ENCODE data around the gene GPATCH8. TPM values are rescaled to one million over a fixed set of nuclear protein-coding genes. Genes with fewer than 3 reads are reported as not detected.

GPATCH8 gene
- polyA plus RNA-seq, 4 donors, result 38.3 to 64.9 (median 50.1) TPM

DNA sequence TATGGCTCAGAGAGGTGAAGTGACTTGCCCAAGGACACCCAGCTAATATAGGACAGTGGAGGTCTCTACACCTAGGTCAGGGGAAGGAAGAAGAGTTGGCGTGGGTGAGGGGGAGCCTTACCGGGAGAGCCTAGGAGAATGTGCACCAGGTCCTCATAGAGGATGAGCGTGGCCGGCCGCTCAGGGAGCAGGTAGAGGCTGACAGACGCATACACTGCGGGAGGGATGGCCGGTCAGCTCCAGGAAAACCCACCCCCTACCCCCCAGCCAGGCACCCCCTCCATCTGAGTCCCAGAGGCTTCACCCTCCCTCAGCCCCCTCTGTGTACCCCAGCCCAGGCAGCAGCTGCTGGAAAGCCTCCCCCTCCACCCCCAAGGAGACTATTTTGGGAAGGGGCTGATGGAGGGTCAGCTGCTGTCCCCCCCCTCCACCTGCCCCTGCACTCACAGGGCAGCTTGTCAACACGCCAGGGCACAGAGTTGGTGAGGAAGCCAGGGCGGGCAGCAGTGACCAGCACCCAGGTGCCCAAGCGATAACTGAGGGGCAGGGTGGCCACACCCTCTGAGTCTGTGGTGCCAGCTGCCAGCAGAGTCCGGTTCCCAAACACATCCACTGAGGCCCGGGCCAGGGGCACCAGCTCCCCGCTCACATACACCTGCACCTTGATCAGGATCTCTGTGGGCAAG, 143.6 kb downstream of the GPATCH8 start:
- DNase-seq (ENCODE audit: low read depth in 4 of 4, low spot score in 2 of 4), result no peak

DNA sequence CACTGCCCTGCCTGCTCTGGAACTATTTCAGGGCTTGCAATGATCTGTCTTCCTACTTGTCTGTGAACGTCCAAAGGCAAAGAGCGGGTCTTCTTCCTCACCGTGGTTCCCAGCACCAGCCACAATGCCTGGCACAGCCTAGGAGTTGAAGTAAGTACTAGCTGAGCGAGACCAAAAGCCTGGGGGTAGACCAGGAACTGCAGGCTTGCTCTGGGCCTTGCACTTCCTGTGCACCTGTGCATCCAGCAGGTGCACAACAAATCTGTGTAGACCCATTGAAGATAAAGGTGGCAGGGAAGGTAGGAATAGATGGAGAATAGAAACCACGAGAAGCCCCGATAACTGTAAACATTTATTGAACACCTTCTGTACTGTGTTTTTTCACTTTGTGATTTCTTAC, 144.2 kb downstream of the GPATCH8 start:
- no peak for DNase-seq (ENCODE audit: low read depth in 4 of 4, low spot score in 2 of 4)

DNA sequence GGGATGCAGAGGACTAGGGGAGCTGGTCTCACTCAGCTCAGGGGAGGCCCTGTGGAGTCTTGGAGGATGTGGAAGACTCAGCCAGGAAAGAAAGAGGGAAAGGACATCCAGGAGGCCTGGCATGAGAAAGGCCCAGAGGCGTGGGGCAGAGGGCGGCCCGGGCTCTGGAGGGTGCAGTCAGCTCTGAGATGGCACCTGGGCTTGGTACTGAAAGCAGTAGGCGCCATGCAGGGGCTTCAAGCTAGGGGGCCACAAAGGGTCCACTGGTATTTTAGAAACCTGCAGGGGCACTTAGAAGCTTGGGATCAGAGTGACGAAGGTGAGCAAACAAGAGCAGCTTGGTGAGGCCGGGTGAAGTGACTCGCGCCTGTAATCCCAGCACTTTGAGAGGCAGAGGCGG, 145.1 kb downstream of the GPATCH8 start:
- DNase-seq (ENCODE audit: low read depth in 4 of 4, low spot score in 2 of 4), result no peak

DNA sequence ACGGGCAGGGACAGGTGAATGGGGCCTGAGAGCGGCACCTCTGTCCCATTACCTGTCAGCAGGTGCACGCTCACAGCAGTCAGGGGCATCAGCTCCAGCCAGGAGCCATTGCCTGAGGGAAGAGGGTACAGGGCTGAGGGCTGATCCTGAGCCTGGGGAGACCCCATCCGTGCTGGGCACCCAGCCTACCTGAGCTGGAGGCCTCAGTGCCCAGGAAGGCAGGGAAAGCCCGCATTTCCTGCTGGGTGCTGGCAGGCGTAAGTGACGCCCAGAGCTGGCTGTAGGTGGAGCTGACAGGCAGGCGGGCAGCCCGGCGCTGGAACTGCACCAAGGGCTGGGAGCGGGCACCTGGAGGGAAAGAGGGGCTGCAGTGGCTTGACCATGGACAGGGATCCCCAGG, 147.0 kb downstream of the GPATCH8 start:
- no peak for DNase-seq (ENCODE audit: low read depth in 4 of 4, low spot score in 2 of 4)

DNA sequence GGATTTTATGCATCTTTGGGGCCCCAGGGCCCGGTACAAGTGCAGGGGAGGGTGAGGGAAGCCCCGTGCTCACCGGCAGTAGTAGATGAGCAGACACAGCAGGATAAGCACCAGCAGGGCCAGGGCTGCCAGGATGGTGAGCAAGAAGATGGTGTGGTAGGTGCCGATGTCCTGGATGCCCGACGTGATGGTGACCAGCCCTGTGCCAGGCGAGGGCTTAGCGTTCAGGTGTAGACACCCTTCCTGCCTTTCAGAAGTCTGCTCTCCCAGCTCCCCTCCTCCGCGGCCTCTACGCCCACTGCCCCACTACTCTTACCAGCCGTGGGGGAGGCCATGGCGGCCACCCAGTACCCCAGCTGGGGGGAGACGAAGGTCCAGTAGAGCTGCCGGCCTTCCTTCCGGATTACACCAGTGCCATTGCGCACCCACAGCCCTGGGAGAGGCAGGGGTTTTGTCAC, 147.5 kb downstream of the GPATCH8 start:
- DNase-seq (ENCODE audit: low read depth in 4 of 4, low spot score in 2 of 4), result no peak

DNA sequence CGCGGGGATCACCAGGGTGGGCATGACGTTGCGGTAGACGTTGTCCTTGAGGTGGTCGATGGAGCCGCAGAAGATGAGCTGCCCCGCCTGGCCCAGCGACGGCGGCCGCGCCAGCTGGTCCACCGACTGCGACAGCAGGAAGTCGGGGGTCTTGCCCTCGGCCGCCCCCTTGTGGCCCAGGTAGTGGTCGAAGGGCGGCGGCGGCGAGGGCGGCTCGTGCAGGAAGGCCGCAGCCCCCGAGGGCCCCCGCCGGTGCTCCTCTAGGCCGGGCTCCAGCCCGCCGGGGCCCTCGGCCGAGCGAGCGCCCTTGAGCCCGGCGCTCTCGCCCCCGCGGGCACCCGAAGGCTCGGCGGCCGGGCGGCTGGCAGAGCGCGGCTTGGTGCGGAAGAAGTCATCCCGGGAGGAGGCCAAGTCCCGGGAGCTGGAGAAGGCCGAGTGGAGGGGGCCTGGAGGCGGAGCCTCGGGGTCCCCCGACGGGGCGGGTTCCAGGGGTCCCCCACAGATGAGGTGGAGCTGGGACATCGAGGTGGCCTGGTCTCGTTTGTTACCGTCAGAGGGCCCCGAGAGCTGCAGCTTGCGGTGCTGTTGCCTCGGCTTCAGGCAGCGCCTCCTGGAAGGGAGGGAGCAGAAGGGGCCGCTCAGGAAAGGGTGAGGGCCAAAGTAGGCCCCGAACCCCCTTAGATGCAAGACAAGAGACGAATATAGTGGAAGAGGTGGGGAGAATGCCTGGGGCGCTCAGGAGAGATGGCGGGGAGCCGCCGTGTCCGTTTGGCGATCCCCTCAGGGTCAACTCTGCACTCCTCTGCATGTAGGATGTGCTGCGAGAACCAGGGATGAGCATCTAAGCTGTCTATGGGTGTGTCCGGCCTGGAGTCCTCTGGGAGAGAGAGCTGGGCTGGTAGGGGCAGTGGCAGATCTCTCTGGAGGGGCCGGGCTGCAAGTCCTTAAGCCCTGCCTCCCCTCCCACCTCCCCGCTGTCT, 148.3 kb downstream of the GPATCH8 start:
- DNase-seq (ENCODE audit: low read depth in 4 of 4, low spot score in 2 of 4), result no peak

DNA sequence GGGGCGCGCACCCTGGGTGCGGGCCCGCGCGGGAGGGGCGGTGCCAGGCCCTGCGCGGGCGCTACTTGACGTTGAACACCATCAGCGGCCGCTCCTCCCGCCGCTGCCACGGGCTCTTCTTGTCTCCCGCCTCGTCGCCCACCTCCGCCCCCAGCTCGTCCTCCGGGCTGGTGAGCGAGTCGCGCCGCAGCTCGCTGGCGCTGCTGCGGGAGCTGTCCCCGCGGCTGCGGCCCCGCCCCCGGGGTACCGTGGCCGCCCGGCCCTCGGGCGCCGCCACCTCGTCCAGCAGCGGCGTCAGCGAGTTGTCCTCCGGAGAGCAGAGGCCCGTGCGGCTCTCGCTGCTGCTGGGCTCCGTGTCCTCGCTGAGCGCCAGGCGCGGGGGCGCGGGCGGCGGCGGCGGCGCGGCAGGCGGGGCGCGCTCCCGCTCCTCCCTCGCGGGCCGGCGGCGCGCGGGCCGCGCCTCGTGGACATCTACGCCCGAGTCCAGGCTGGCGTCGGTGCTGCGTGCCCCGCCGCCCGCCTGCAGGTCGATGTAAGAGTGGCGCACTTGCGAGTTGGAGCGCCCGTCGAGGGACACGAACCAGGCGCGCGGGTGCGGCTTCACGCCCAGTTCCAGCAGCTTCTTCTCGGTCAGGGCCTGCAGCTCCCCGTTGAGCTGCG, 149.4 kb downstream of the GPATCH8 start:
- no peak for DNase-seq (ENCODE audit: low read depth in 4 of 4, low spot score in 2 of 4)

DNA sequence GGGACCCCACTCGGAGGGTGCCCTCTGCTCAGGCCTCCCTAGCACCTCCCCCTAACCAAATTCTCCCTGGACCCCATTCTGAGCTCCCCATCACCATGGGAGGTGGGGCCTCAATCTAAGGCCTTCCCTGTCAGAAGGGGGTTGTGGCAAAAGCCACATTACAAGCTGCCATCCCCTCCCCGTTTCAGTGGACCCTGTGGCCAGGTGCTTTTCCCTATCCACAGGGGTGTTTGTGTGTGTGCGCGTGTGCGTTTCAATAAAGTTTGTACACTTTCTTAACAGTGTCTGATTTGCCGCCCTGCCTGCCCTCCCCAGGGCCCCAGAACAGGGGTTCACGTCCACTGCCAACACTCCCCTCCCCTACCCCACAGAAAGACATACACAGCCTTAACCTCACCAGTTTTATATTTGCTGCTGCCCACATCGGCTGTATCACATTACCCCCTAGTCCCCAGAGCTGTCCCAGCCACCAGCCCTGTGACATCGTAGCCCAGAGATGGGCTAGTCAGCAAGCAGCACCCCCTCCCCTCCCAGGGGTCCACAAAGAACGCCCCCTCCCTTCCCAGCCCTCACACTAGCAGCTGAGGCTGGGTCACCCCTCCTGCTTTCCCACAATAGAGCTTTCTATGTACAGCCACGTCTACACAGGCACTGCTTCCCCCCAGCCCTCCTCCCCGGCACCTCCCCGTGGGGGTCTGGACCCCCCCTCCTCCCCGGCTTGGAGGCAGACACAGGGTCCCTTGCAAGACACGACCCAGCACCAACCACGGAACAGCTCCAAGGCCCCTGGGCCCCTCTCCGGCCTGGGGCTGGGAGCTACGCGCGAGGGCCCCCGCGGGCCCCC, 150.2 kb downstream of the GPATCH8 start:
- no peak for DNase-seq (ENCODE audit: low read depth in 4 of 4, low spot score in 2 of 4)

DNA sequence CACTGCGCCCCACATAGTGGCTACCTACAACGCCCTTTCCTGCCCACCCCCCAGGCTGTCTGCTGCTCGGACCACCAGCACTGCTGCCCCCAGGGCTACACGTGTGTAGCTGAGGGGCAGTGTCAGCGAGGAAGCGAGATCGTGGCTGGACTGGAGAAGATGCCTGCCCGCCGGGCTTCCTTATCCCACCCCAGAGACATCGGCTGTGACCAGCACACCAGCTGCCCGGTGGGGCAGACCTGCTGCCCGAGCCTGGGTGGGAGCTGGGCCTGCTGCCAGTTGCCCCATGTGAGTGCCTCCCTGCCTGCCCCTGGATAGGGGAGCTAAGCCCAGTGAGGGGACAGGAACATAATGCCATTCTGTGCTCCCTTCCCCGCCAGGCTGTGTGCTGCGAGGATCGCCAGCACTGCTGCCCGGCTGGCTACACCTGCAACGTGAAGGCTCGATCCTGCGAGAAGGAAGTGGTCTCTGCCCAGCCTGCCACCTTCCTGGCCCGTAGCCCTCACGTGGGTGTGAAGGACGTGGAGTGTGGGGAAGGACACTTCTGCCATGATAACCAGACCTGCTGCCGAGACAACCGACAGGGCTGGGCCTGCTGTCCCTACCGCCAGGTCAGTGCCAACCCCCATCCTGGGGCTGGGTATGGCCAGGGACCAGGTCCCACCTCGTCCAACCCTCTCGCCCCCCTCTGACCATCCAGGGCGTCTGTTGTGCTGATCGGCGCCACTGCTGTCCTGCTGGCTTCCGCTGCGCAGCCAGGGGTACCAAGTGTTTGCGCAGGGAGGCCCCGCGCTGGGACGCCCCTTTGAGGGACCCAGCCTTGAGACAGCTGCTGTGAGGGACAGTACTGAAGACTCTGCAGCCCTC, 151.0 kb downstream of the GPATCH8 start:
- DNase-seq (ENCODE audit: low read depth in 4 of 4, low spot score in 2 of 4), result no peak

DNA sequence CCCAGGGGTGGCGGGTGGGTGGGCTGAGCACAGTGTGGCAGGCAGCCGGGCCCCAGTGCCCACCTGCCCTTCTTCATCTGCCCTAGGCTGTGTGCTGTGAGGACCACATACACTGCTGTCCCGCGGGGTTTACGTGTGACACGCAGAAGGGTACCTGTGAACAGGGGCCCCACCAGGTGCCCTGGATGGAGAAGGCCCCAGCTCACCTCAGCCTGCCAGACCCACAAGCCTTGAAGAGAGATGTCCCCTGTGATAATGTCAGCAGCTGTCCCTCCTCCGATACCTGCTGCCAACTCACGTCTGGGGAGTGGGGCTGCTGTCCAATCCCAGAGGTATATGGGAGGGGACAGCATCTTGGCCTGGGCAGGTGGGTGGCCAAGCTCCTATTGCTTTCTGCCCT, 151.7 kb downstream of the GPATCH8 start:
- DNase-seq (ENCODE audit: low read depth in 4 of 4, low spot score in 2 of 4), result no peak

DNA sequence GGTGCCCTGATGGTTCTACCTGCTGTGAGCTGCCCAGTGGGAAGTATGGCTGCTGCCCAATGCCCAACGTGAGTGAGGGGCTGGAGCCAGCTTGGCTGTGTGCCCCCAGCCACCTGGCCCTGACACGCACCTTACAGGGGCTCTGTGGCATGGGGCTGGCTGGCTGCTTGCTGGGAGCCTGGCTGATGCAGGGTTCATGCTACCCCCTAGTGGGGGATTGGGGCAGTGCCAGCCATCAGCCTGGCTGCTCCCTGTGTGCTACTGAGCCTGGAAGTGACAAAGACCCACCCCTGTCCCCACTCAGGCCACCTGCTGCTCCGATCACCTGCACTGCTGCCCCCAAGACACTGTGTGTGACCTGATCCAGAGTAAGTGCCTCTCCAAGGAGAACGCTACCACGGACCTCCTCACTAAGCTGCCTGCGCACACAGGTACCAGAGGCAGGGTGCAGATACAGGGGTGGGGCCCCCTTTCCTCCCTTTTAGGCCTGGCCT, 152.4 kb downstream of the GPATCH8 start:
- DNase-seq (ENCODE audit: low read depth in 4 of 4, low spot score in 2 of 4), result no peak

DNA sequence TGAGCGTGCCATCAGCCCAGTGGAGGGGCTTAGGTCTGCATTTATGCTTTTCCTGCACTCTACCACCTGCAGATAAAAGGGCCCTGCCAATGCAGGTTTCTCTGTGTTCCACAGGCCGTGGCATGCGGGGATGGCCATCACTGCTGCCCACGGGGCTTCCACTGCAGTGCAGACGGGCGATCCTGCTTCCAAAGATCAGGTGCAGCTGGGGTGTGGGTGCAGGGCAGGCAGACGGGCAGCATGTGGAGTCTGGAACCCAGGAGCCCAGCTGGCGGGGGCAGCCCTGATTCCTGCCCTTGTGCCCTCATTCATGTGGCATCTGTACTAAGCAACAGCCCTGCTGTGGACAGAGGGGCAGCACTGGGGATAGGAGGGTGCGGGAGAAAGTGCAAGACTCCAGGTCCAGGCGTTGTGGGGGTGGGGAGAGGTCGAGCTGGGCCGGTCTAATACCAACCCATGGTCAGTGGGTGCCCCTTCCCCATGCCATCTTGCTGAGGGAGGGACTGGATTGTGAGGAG, 153.6 kb downstream of the GPATCH8 start:
- no peak for DNase-seq (ENCODE audit: low read depth in 4 of 4, low spot score in 2 of 4)

DNA sequence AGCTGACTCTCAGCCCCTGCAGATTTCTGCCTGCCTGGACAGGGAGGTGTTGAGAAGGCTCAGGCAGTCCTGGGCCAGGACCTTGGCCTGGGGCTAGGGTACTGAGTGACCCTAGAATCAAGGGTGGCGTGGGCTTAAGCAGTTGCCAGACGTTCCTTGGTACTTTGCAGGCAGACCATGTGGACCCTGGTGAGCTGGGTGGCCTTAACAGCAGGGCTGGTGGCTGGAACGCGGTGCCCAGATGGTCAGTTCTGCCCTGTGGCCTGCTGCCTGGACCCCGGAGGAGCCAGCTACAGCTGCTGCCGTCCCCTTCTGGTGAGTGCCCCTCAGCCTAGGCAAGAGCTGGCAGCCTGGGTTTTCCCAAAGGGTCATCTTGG, 154.2 kb downstream of the GPATCH8 start:
- DNase-seq (ENCODE audit: low read depth in 4 of 4, low spot score in 2 of 4), result no peak

DNA sequence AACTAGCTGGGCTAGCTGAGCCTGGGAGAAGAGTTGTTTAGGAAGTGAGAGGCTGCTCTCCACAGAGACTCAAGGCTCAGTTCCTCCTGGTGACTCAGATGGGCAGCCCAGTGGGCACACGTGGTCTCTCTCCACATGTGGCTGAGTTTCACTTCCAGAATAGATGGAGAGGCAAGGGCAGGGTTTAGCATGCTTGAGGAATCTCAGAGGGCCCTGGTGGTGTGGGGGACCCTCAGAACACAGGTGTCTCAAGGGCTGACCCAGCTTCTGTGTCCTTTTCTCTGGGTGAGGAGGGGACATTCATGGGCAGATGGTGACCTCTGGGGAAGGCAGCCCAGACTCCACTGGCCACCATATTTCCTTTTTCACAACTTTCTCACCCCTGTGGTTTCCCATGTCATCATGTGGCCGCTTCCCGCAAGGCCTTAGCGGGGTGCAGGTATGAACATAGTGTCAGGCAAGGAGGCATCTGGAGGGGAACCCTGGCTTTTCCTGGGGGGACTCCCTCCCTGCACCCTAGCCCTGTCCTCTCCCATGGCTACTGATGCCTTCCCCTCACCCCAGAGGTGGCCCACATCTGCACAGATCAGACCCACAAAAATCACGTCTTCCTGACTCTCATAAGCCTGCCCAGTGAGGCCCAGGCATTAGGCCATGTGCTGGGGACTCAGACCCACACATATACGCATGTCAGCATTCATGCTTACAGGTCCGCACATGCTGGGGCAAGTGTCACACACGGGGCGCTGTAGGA, 154.8 kb downstream of the GPATCH8 start:
- DNase-seq (ENCODE audit: low read depth in 4 of 4, low spot score in 2 of 4), result no peak

Measured in left renal cortex interstitium (tissue), 4 donors.